ENCODE measurements around the gene NSF. TPM values are rescaled to one million over a fixed set of nuclear protein-coding genes. Genes with fewer than 3 reads are reported as not detected.

NSF gene
- total RNA-seq, 1 donor from 2014 or later: 21.9 TPM

DNA sequence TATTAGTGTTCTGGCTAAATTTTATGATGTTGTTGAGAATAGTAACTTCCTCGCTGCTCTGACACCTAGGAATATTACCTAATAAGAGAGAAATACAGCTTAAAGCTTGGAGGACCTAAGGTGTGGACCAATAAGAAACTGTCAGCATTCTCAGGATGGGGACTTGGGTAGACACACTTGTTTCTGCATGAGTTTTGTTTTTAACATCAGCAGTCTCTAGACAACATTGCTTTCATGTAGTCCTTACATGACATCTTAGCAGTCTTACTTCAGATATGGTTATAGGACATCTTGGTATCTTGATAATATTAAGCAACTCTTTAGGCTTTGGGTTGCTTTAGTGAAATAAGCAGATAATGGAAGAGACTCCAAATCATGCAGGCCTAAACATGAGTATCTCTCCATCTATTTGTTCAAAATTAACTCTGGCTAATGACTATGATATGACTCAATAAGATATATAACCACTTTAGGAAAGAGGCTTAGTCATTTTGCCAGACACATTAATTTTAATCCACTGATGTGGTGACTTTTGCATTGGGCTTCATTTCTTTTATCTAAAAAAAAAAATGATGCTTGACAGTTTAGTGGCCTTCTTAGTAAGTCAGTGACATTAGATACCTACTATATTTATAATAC is 143.5 kb downstream of the NSF start:
- Histone ChIP-seq H3K4me3 (ENCODE audit: low read depth, low read length) (no peak overlapping the region), H3K27me3 (ENCODE audit: control insufficient read depth, insufficient read depth, low read length) (no peaks in the 10 kb centered on the region), H3K36me3 (ENCODE audit: control insufficient read depth, insufficient read depth, low read length) (no peaks in the 10 kb centered on the region)
- TF ChIP-seq, protein P1, sequence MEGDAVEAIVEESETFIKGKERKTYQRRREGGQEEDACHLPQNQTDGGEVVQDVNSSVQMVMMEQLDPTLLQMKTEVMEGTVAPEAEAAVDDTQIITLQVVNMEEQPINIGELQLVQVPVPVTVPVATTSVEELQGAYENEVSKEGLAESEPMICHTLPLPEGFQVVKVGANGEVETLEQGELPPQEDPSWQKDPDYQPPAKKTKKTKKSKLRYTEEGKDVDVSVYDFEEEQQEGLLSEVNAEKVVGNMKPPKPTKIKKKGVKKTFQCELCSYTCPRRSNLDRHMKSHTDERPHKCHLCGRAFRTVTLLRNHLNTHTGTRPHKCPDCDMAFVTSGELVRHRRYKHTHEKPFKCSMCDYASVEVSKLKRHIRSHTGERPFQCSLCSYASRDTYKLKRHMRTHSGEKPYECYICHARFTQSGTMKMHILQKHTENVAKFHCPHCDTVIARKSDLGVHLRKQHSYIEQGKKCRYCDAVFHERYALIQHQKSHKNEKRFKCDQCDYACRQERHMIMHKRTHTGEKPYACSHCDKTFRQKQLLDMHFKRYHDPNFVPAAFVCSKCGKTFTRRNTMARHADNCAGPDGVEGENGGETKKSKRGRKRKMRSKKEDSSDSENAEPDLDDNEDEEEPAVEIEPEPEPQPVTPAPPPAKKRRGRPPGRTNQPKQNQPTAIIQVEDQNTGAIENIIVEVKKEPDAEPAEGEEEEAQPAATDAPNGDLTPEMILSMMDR (IDR thresholded peaks at IDR 0.05; ENCODE audit: insufficient read depth, low read length, severe bottlenecking): no peak
- FAIRE-seq (no peak), DNase-seq (ENCODE audit: low read depth) (peak; percentile 91)

DNA sequence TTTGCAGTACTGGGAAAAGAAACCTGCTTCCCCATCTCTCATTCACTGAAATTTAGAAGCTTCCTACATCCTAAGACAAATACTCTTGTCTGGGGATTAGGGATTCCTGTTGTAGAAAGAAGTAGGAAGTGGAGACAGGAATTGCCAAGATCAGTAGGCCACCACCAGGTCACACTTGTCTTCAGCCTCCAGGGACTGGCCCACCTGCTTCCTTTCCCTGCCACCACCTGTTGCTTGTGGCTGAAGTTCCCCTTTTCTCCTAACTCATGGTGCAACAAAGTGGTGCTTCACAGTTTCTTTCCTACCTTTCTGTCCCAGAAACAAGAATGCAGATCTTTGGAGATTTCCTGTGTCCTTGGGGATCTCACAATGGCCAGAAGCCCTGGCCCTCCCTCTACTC is 145.6 kb downstream of the NSF start:
- TF ChIP-seq, protein P1 (IDR thresholded peaks at IDR 0.05; ENCODE audit: insufficient read depth, low read length, severe bottlenecking): no peak
- FAIRE-seq (no peak), DNase-seq (ENCODE audit: low read depth) (no peak)
- Histone ChIP-seq H3K4me3 (ENCODE audit: low read depth, low read length) (no peak overlapping the region), H3K36me3 (ENCODE audit: control insufficient read depth, insufficient read depth, low read length) (no peaks in the 10 kb centered on the region), H3K27me3 (ENCODE audit: control insufficient read depth, insufficient read depth, low read length) (no peaks in the 10 kb centered on the region)

DNA sequence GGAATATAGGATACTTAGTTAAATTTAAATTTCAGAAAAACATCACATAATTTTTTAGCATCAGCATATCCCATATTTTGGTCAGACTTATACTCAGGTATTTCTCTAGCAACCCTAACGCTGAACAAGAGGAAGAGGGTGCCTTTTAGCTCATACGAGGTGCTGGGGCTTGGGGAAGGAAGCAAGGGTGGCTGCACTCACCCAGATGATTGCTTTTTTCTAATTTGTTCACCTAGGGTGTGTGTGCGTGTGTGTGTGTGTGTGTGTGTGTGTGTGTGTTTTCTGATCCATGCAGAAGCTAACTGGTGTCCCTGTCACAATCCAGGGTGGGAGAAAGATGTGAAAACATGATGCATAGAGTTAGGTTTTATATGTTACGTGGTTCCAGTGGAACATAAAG is 146.9 kb downstream of the NSF start:
- no peak overlapping the region for H3K4me3 ChIP-seq (ENCODE audit: low read depth, low read length)
- FAIRE-seq (no peak), DNase-seq (ENCODE audit: low read depth) (no peak)
- H3K27me3 ChIP-seq (ENCODE audit: control insufficient read depth, insufficient read depth, low read length): no peaks in the 10 kb centered on the region
- no peaks in the 10 kb centered on the region for H3K36me3 ChIP-seq (ENCODE audit: control insufficient read depth, insufficient read depth, low read length)
- TF ChIP-seq, protein P1 (IDR thresholded peaks at IDR 0.05; ENCODE audit: insufficient read depth, low read length, severe bottlenecking): no peak

DNA sequence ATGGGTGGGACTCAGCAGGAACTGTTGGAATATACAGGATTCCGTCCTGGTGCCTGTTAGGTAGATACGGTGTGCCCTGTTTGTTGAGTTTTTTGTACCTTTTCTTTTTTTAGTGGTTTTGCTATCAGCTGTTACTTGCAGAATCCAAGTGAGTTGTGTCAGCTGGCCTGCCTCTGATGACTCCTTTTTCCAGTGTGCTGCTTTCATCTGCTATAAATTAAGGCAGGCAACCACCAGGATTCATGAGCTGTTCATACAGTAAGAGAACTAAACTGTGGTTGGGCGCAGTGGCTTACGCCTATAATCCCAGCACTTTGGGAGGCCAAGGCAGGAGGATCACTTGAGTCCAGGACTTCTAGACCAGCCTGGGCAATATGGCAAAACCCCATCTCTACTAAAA is 148.1 kb downstream of the NSF start:
- DNase-seq (ENCODE audit: low read depth) (no peak), FAIRE-seq (no peak)
- Histone ChIP-seq H3K4me3 (ENCODE audit: low read depth, low read length) (no peak overlapping the region), H3K27me3 (ENCODE audit: control insufficient read depth, insufficient read depth, low read length) (no peaks in the 10 kb centered on the region), H3K36me3 (ENCODE audit: control insufficient read depth, insufficient read depth, low read length) (no peaks in the 10 kb centered on the region)
- TF ChIP-seq, protein P1 (IDR thresholded peaks at IDR 0.05; ENCODE audit: insufficient read depth, low read length, severe bottlenecking): no peak

DNA sequence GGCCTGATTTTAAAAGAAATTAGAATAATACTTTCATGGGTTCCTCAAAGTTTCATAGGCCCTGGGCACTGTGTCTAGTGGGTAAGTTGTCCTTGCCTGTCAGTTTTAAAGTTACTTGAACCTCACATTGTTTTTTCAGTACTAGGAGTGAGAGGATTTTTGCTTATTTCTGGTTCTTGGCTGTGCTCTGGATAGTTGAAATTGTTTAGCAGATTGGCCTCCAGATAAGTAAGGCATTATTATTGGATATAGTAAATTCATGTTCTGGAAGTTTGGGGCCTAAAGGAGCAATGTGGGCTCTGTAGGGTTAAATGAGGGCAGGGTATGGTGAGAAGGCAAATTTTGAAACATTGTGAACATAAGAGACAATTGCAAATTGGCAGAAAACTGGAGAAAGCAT is 149.5 kb downstream of the NSF start:
- TF ChIP-seq, protein P1 (IDR thresholded peaks at IDR 0.05; ENCODE audit: insufficient read depth, low read length, severe bottlenecking): no peak
- FAIRE-seq: no peak
- Histone ChIP-seq H3K36me3 (ENCODE audit: control insufficient read depth, insufficient read depth, low read length) (no peaks in the 10 kb centered on the region), H3K27me3 (ENCODE audit: control insufficient read depth, insufficient read depth, low read length) (no peaks in the 10 kb centered on the region), H3K4me3 (ENCODE audit: low read depth, low read length) (no peak overlapping the region)
- no peak for DNase-seq (ENCODE audit: low read depth)

DNA sequence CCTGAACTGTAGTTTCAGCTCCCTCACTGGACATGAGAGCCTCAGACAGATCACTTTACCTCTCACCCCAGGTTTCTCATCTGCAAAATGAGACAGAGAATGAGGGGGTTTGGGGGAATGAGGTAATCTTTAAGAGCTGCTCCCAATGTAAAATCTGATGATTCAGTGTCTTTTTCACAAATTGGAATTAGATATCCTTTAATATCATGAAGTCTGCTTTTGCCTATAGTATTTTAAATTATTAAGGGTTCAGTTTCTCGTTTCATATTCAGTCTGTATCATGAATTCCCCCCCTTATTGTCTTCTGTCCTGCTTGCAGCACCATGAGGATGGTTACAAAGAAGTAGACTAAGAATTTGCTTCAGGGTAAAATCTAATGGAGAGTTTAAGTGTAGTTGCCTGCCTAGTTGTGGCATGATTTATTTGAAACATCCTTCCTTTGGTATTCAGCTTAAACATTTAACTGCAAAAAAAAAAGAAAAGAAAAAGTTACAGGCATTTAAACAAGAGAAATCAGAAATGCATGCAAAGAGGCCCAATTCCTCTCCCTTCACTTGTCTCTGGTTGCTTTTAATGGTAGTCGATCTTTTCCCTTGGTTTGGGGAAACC is 150.8 kb downstream of the NSF start:
- H3K36me3 ChIP-seq (ENCODE audit: control insufficient read depth, insufficient read depth, low read length): no peaks in the 10 kb centered on the region
- DNase-seq (ENCODE audit: low read depth) (no peak), FAIRE-seq (no peak)
- TF ChIP-seq, protein P1 (IDR thresholded peaks at IDR 0.05; ENCODE audit: insufficient read depth, low read length, severe bottlenecking): no peak
- no peaks in the 10 kb centered on the region for H3K27me3 ChIP-seq (ENCODE audit: control insufficient read depth, insufficient read depth, low read length)
- H3K4me3 ChIP-seq (ENCODE audit: low read depth, low read length): no peak overlapping the region

Data from bronchial epithelial cell (primary cell).